SU-DHL-6 (cell line): ENCODE measurements around the gene IMPACT.

Experiments
- H2AFZ ChIP-seq: fragments of 200-600 bp; sonication (generic); 2 replicates; pipeline ENCODE4 v1.6.1; 2014; ENCODE audit warnings: low read depth, mild to moderate bottlenecking, moderate library complexity, mixed read lengths, antibody characterized with exemption, low read length; ENCODE audit not compliant: severe bottlenecking
- H3F3A ChIP-seq: fragments of 200-600 bp; shearing (Covaris generic); 2 replicates; pipeline ENCODE4 v1.6.0; 2016; ENCODE audit warnings: antibody characterized with exemption, mild to moderate bottlenecking; ENCODE audit not compliant: insufficient read depth
- H3K27ac ChIP-seq: fragments of 200-600 bp; sonication (generic); 2 replicates; pipeline ENCODE4 v1.5.1; 2016; ENCODE audit warnings: low read depth, mild to moderate bottlenecking, low read length, moderate library complexity, mixed read lengths
- H3K27me3 ChIP-seq: fragments of 200-600 bp; sonication (generic), shearing (Covaris generic); 2 replicates; pipeline ENCODE4 v1.6.0; 2014; ENCODE audit warnings: mild to moderate bottlenecking, low read length
- H3K36me3 ChIP-seq: fragments of 200-600 bp; sonication (generic); 2 replicates; pipeline ENCODE4 v1.6.1; 2014; ENCODE audit warnings: mild to moderate bottlenecking, low read length, mixed read lengths
- H3K4me2 ChIP-seq: fragments of 300-600, 200-600 bp; shearing (Covaris generic), sonication (generic); 2 replicates; pipeline ENCODE4 v1.6.0; 2014; ENCODE audit warnings: low read length, low read depth, mild to moderate bottlenecking; ENCODE audit not compliant: poor library complexity, severe bottlenecking
- H3K4me3 ChIP-seq: fragments of 200-600 bp; sonication (generic); 2 replicates; pipeline ENCODE4 v1.5.1; 2014; ENCODE audit warnings: antibody characterized with exemption, low read length, mild to moderate bottlenecking, mixed read lengths; ENCODE audit not compliant: insufficient read depth, poor library complexity, severe bottlenecking
- H3K79me2 ChIP-seq: fragments of 200-600 bp; sonication (generic); 2 replicates; pipeline ENCODE4 v1.6.1; 2014; ENCODE audit warnings: mild to moderate bottlenecking, low read length, moderate library complexity; ENCODE audit not compliant: insufficient read depth
- H3K9ac ChIP-seq: fragments of 200-600 bp; sonication (generic); 2 replicates; pipeline ENCODE4 v1.7.0; 2014; ENCODE audit warnings: mild to moderate bottlenecking, low read length
- H3K9me2 ChIP-seq: fragments of 200-600 bp; sonication (generic); replicated peaks from 2 replicates; pipeline ENCODE4 v1.6.1; 2014; ENCODE audit warnings: low read length; ENCODE audit not compliant: insufficient read depth
- H3K9me3 ChIP-seq: fragments of 200-600 bp; sonication (generic); 2 replicates; pipeline ENCODE4 v1.6.1; 2014; ENCODE audit warnings: low read length, mixed read lengths; ENCODE audit not compliant: insufficient read depth
- H4K20me1 ChIP-seq: fragments of 200-600 bp; sonication (generic); 2 replicates; pipeline ENCODE4 v1.6.1; 2014; ENCODE audit warnings: low read depth, mild to moderate bottlenecking, antibody characterized with exemption, low read length, moderate library complexity, mixed read lengths
- EZH2phosphoT487 ChIP-seq: fragments of 200-600 bp; sonication (generic), shearing (Covaris generic); conservative IDR thresholded peaks from 2 replicates; pipeline ENCODE4 v1.6.1; 2018; ENCODE audit warnings: mild to moderate bottlenecking, antibody characterized with exemption, low read length, moderate library complexity, mixed read lengths
- TF ChIP-seq, protein P1 (sequence below): fragments of 200-600 bp; sonication (generic); IDR thresholded peaks from one replicate; pipeline ENCODE4 v1.5.1; 2017; ENCODE audit warnings: antibody characterized with exemption, mild to moderate bottlenecking, low read length, moderate library complexity; ENCODE audit not compliant: insufficient read depth, poor library complexity, severe bottlenecking

IMPACT gene

DNA sequence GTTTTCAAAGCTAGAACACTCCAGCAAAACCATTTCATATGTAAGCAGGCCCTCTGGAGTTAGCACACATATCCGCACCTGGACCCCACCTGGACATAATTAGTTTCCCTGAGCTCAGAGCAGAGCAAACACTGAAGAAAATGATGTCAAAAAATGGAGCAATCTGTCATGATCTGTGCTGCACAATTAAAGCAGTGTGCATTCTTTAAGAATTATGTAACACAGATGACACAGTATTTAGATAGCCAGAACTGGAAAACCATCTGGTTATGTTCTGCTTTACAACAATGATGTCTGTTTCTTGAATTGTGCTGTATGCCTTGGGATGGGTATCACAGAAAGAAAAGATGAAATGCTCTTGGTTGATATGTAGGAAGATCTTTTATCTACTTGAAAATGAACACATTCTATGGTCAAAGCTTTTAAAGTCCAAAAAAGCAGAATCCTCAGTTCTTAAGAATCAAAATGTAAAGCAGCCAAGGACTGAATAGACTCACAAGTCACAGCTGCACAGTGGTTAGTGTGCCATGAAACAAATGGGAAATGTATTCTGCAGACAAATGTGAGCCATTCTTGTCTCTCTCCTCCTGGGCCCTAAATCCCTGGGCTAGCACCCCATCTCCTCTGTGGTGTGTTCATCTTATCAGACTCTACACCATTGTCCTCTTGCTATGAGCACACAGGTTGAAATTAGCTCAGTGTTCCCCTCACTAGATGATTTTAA is 70.7 kb downstream of the IMPACT start:
- Histone ChIP-seq H2AFZ (no peak overlapping the region), H3F3A (peaks cover 3% of the 10 kb centered on the region), H3K9ac (no peak overlapping the region), H3K36me3 (no peaks in the 10 kb centered on the region), H4K20me1 (no peaks in the 10 kb centered on the region), H3K79me2 (no peaks in the 10 kb centered on the region), H3K4me2 (no peak overlapping the region), H3K9me2 (no peaks in the 10 kb centered on the region), H3K27me3 (no peaks in the 10 kb centered on the region), H3K9me3 (no peaks in the 10 kb centered on the region), H3K4me3 (no peak overlapping the region), H3K27ac (no peak overlapping the region)
- no peak for TF ChIP-seq EZH2phosphoT487
- TF ChIP-seq, protein P1, sequence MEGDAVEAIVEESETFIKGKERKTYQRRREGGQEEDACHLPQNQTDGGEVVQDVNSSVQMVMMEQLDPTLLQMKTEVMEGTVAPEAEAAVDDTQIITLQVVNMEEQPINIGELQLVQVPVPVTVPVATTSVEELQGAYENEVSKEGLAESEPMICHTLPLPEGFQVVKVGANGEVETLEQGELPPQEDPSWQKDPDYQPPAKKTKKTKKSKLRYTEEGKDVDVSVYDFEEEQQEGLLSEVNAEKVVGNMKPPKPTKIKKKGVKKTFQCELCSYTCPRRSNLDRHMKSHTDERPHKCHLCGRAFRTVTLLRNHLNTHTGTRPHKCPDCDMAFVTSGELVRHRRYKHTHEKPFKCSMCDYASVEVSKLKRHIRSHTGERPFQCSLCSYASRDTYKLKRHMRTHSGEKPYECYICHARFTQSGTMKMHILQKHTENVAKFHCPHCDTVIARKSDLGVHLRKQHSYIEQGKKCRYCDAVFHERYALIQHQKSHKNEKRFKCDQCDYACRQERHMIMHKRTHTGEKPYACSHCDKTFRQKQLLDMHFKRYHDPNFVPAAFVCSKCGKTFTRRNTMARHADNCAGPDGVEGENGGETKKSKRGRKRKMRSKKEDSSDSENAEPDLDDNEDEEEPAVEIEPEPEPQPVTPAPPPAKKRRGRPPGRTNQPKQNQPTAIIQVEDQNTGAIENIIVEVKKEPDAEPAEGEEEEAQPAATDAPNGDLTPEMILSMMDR = no peak

DNA sequence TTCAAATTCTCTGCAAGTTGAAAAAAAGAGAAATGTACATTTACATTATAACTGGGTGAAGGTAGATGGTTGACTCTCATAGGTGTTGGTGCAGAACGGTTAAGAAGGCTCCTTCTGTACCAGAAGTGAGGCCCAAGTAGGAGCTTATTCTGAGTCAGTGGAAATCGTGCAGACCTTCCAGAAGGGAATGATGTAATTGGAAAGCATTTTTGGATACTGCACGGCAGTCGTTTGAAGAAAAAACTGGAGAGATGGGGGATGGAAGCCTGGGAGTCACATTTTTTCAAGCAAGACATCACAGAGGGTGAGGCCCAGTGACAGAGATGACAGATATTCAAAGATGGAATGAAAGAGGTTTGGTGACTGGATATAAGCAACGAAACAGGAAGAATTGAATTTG is 73.3 kb downstream of the IMPACT start:
- Histone ChIP-seq H3K36me3 (no peaks in the 10 kb centered on the region), H3K9me2 (no peaks in the 10 kb centered on the region), H3K79me2 (no peaks in the 10 kb centered on the region), H3K9ac (no peak overlapping the region), H4K20me1 (no peaks in the 10 kb centered on the region), H3K27me3 (no peaks in the 10 kb centered on the region), H3K9me3 (no peaks in the 10 kb centered on the region), H3K4me3 (no peak overlapping the region), H2AFZ (no peak overlapping the region), H3K27ac (no peak overlapping the region), H3K4me2 (no peak overlapping the region), H3F3A (no peaks in the 10 kb centered on the region)
- TF ChIP-seq, protein P1 = no peak
- TF ChIP-seq EZH2phosphoT487 = no peak

DNA sequence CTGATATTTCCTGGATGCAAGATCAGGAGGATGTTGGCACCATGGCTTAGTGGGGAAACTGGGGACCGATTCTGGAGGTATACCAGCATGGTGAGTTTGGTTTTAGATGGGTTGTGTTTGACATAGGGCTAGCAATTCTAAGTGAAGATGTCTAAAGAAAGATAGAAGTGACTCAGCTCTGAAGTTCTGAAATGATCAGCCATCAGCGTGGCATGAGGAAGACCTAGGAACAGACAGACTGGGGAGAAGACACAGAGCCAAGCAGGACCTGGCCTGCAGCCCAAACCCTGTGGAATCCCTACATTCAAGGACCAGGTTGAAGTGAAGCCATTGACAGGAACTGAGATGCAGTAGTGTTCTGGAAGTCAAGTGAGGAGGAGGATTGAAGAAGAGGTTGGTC is 73.7 kb downstream of the IMPACT start:
- Histone ChIP-seq H3K9me2 (no peaks in the 10 kb centered on the region), H3K9ac (no peak overlapping the region), H3K27me3 (no peaks in the 10 kb centered on the region), H3K79me2 (no peaks in the 10 kb centered on the region), H3K9me3 (no peaks in the 10 kb centered on the region), H2AFZ (no peak overlapping the region), H3K27ac (no peak overlapping the region), H3K4me2 (no peak overlapping the region), H3F3A (no peaks in the 10 kb centered on the region), H3K36me3 (no peaks in the 10 kb centered on the region), H4K20me1 (no peaks in the 10 kb centered on the region), H3K4me3 (no peak overlapping the region)
- no peak for TF ChIP-seq EZH2phosphoT487
- TF ChIP-seq, protein P1 = no peak
